Measurements from ENCODE around the gene PSTPIP2.
"Not testable (repeated sequence)": the region's sequence is repeated elsewhere in the genome, so short reads cannot be mapped to it uniquely, and the experiment has no call there.

PSTPIP2 gene

GRCh38 chr18:45984546-45985235 is 87.4 kb downstream of the PSTPIP2 start:
- DNase-seq (ENCODE audit: low spot score) = no peak

GRCh38 chr18:45981821-45982220 is 90.2 kb downstream of the PSTPIP2 start:
- no peak for DNase-seq (ENCODE audit: low spot score)

- DNase-seq (ENCODE audit: low spot score) = no peak
Measured at GRCh38 chr18:45980229-45980628, 91.8 kb downstream of the PSTPIP2 start.

- DNase-seq (ENCODE audit: low spot score) = no peak
Measured at GRCh38 chr18:45978084-45978483, 94.0 kb downstream of the PSTPIP2 start.

- no peak for DNase-seq (ENCODE audit: low spot score)
Measured at GRCh38 chr18:45976974-45977373, 95.1 kb downstream of the PSTPIP2 start.

GRCh38 chr18:45976566-45976965 is 95.5 kb downstream of the PSTPIP2 start:
- DNase-seq (ENCODE audit: low spot score) = no peak

- peak; percentile 20 for DNase-seq (ENCODE audit: low spot score)
Measured at GRCh38 chr18:45974088-45974536, 97.9 kb downstream of the PSTPIP2 start.

- DNase-seq (ENCODE audit: low spot score) = peak; percentile 78
Measured at GRCh38 chr18:45967007-45967706, 104.9 kb downstream of the PSTPIP2 start, which contains the start of gene EPG5. TSS of gene EPG5 (minus strand) at chr18:45967329. CDS start at chr18:45967239, 90 bp downstream.

- DNase-seq (ENCODE audit: low spot score) = not testable (repeated sequence)
Measured at GRCh38 chr18:45964913-45965312, 107.1 kb downstream of the PSTPIP2 start.

GRCh38 chr18:45962866-45963265 is 109.2 kb downstream of the PSTPIP2 start:
- no peak for DNase-seq (ENCODE audit: low spot score)

GRCh38 chr18:45962461-45962860 is 109.6 kb downstream of the PSTPIP2 start:
- no peak for DNase-seq (ENCODE audit: low spot score)

- DNase-seq (ENCODE audit: low spot score) = not testable (repeated sequence)
Measured at GRCh38 chr18:45959484-45959883, 112.6 kb downstream of the PSTPIP2 start.

- DNase-seq (ENCODE audit: low spot score) = no peak
Measured at GRCh38 chr18:45958730-45959129, 113.3 kb downstream of the PSTPIP2 start.

- DNase-seq (ENCODE audit: low spot score) = no peak
Measured at GRCh38 chr18:45958027-45958426, 114.0 kb downstream of the PSTPIP2 start.

- DNase-seq (ENCODE audit: low spot score) = no peak
Measured at GRCh38 chr18:45957100-45957499, 115.0 kb downstream of the PSTPIP2 start.

GRCh38 chr18:45954070-45954934 is 117.8 kb downstream of the PSTPIP2 start:
- no peak for DNase-seq (ENCODE audit: low spot score)

GRCh38 chr18:45951016-45951714 is 120.9 kb downstream of the PSTPIP2 start:
- DNase-seq (ENCODE audit: low spot score) = no peak

- no peak for DNase-seq (ENCODE audit: low spot score)
Measured at GRCh38 chr18:45945669-45946068, 126.4 kb downstream of the PSTPIP2 start.

- DNase-seq (ENCODE audit: low spot score) = no peak
Measured at GRCh38 chr18:45940724-45941123, 131.3 kb downstream of the PSTPIP2 start.

GRCh38 chr18:45939236-45939635 is 132.8 kb downstream of the PSTPIP2 start:
- no peak for DNase-seq (ENCODE audit: low spot score)

GRCh38 chr18:45938488-45938935 is 133.5 kb downstream of the PSTPIP2 start:
- DNase-seq (ENCODE audit: low spot score) = no peak

Measured in HuH-7 (cell line).